ENCODE data around the gene POPDC2.
"Not testable (repeated sequence)": the region's sequence is repeated elsewhere in the genome, so short reads cannot be mapped to it uniquely, and the experiment has no call there.

POPDC2 gene

DNA sequence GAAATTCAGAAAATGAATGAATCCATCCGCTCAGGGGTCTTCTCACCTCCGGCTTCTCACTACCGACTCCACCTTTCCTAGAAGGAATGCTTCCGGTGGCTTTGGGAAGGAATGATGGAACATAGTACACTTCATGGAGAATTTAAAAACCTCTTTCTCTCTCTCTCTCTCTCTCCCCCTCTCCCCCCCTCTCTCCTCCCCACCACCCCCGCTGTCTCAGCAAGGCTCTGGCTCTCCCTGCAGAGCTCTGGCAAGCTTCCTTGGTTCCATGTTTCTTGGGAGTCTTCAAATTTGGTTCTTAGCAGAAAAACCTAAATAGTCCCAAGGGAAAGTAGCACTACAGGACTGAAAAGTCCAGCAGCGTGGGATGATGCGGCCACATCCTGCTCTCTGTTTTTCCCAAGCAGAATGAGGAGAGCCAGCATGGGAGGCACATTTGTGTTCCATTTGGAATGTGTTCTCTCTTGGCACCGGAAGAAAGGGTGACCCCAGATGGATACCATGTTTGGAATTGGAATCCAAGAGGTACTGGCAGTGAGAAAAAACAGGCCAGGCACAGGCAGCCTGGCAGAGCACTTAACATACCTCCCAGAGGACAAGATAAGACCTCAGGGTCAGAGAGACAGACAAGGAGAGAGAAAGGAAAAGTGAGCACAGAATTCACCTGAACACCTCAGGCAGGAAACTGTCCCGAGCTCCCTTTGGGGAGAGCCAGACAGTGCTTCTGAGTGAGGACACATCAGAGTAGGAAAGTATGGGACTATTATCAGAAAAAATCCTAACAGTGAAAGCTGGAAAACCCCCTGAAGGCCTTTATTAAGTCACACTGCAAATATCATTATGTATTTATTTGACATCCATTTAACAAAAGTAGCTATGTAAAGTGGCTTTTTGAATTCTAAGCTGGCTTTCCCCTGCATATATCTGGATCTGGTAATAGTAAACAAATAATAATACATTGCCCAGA, at the start of gene POPDC2:
TSS of gene POPDC2 (minus strand) at position 116 of the 967 bp plus-strand sequence. CDS start 166 bp downstream, outside the sequence.
- no peak for DNase-seq

- no peak for DNase-seq
Observed at GRCh38 chr3:119703820-119704531, 43.6 kb upstream of the POPDC2 start.

GRCh38 chr3:119702530-119703527, 42.4 kb upstream of the POPDC2 start, which contains the start of gene CFAP91:
Gene CFAP91, plus strand, starts transcription at chr3:119703022. Its CDS starts 77 bp downstream, at chr3:119703099.
- peak; percentile 85 for DNase-seq

- DNase-seq: no peak
Observed at GRCh38 chr3:119700920-119701734, 40.7 kb upstream of the POPDC2 start.

- DNase-seq: no peak
Observed at GRCh38 chr3:119700269-119700919, 40.0 kb upstream of the POPDC2 start.

DNA sequence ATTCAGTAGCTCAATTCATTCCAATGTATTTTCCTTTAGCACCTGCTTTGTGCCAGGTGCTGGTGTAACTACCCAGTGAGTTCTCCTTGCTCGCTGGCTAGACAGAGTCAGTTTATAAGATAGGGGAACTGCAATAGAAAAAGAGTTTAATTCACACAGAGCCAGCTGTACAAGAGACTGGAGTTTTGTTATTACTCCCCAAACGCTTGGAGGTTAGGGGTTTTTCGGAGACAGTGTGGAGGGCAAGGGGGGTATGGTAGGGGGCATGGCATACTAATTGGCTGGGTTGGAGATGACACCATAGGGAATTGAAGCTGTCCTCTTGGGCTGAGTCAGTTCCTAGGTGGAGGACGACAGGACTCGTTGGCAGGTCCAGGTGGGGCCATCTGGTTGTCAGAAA, 37.0 kb upstream of the POPDC2 start:
- no peak for DNase-seq

DNA sequence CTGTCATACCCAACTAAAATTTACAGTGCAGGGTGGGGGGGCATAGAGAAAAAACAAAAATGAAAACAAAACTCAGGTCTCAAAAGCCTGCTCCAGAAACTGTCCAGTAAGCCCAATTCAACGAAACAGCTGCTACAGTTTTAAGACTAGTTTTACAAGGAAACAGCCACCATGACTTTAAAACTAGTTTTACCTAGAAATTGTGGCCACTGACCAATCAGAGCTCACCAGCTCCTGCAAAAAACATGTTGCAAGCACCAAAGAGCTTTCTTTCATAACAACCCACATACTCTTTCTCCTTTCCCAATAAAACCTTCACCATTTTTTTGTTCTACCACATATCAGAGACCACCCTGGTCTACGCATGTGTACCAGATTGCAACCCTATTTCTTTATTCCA, 35.1 kb upstream of the POPDC2 start:
- DNase-seq: no peak

- no peak for DNase-seq
Observed at GRCh38 chr3:119690043-119690656, 29.8 kb upstream of the POPDC2 start.

DNA sequence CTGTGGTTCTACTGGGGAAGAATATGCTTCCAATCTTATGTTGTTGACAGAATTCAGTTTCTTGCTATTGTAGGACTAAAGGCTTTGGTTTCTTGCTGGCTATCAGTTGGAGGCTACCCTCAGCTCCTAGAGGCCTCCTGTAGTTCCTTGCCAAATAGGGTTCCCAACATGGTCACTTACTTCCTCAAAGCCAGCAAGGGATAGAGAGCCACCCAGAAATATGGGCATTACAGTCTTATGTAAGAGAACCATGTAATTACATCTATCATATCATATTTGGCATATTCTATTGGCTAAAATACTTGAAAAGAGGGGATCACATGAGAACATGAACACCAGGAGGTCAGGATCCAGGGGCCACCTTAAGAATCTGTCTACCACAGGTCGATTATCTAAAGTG, 23.0 kb upstream of the POPDC2 start:
- no peak for DNase-seq

GRCh38 chr3:119681279-119681678, 20.9 kb upstream of the POPDC2 start:
- peak; percentile 15 to 53 for DNase-seq

GRCh38 chr3:119679874-119680273, 19.5 kb upstream of the POPDC2 start:
- no peak for DNase-seq

DNA sequence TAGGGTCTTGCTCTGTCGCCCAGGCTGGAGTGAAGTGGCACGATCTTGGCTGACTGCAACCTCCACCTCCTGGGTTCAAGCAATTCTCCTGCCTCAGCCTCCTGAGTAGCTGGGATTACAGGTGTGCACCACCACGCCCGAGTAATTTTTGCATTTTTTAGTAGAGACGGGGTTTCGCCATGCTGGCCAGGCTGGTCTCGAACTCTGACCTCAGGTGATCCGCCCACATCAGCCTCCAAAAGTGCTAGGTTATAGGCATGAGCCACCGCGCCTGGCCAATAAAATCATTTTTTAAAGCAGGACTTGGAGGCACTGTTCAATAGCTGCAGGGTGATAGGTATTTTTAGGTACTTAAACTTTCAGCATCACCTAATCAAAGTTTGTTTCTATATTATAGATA, 17.8 kb upstream of the POPDC2 start:
- DNase-seq: not testable (repeated sequence)

DNA sequence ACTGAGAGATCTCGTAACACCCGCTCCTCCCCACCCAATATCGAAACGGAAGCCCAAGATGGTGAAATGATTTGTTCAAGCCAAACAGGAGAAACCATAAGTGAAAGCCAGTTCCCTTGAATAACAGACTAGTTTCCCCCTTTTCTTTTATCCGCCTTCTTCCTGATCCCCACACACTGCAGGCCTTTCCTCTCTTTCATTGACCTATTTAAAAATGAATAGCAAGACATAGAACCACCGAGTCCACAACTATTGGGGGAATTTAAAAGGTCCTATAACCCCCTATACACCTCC, 17.2 kb upstream of the POPDC2 start:
- DNase-seq: no peak

DNA sequence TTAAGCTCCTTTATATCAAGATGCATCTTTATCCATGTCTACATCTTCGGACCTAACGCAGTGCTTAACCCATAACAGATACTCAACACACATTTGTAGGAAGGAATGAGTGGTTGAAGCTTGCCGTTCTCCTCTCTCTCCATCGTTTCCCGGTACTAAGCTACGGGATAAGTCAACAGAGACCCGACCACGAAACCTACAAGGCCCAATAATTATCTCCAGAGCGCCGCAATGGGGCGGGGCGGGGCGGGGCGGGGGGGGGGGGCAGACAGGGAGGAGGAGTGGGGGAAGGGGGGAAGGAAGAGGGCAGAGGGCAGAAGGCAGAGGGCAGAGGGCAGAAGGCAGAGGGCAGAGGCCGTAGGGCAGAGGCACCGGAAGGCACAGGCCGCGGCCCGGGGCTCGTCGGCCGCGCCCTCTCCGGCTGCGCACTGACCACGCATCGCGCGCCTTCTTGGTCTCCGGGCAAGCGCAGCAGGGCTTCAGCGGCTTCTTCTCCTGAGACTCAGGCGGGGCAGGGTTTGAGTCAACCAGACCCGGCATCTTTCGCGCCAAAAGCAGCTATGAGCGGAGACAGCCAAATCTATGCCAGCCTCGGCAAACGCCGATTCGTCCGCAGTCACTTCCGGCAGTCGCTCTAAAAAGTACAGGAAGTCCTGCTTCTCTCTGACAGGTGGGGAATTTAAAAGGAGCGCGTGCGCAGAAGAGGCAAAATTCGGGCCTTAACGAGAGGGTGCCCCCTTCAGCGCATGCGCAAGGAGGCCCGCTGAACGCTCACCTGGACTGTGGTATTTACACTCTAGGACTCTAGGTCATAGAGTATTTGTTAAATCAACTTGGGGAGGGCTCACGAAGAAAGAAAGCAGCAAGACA, 16.6 kb upstream of the POPDC2 start, which contains the start of gene COX17:
TSS of gene COX17 (minus strand) at position 636 of the 870 bp plus-strand sequence. CDS start at position 540, 96 bp downstream.
- DNase-seq: peak; percentile 97 to 98

GRCh38 chr3:119676020-119676419, 15.6 kb upstream of the POPDC2 start:
- no peak for DNase-seq

- no peak for DNase-seq
Observed at GRCh38 chr3:119675188-119675874, 14.9 kb upstream of the POPDC2 start.

- DNase-seq: no peak
Observed at GRCh38 chr3:119673875-119674274, 13.5 kb upstream of the POPDC2 start.

- DNase-seq: no peak
Observed at GRCh38 chr3:119672776-119673175, 12.4 kb upstream of the POPDC2 start.
